HCT116 (cell line): ENCODE results near the gene DDX41. TPM values are rescaled to one million over a fixed set of nuclear protein-coding genes. Genes with fewer than 3 reads are reported as not detected.

Experiments used
- ATAC-seq: fragments of 200-7000 bp; cut with Tn5 transposase; 2 replicates; pipeline ENCODE4 v1.9.1; 2020; ENCODE audit warnings: mild to moderate bottlenecking, moderate library complexity
- BruUV-seq: library from RNA; stranded (reverse); fragments of 400-500 nt; replicated peaks from 2 replicates; lab custom pipeline; 2021; lab: Mats Ljungman, UMichigan
- CTCF ChIA-PET: fragments of 300-600 bp; sonication (Branson Sonifier 250); formaldehyde crosslinking; loops from one replicate; lab custom pipeline; 2021; ENCODE audit warnings: antibody characterized with exemption; lab: Charles Lee
- POLR2A ChIA-PET: fragments of 300-600, 350-600 bp; sonication (Branson Sonifier 250); formaldehyde crosslinking; loops from one replicate; lab custom pipeline; 2021; ENCODE audit warnings: antibody characterized with exemption; lab: Charles Lee
- RAD21 ChIA-PET, 2 experiments: fragments of 300-600 bp; sonication (Branson Sonifier 250); formaldehyde crosslinking; loops; one replicate each; lab custom pipeline; 2023; ENCODE audit warnings: low total read pairs in 2 of 2; ENCODE audit not compliant: uncharacterized antibody in 2 of 2, unreplicated experiment in 2 of 2, low non-redundant PET in 1 of 2; lab: Charles Lee
- DNase-seq: peaks from one replicate; pipeline ENCODE4 v3.0.0-alpha.2; 2010; ENCODE audit warnings: low read depth, low spot score
- H2AFZ ChIP-seq: fragments of 200-600 bp; shearing (Covaris generic), sonication (generic); 2 replicates; pipeline ENCODE4 v1.6.1; 2017; ENCODE audit warnings: low read depth, mixed run types, mixed read lengths, antibody characterized with exemption, low read length; ENCODE audit not compliant: poor library complexity, severe bottlenecking
- H3K27ac ChIP-seq: 2 replicates; pipeline ENCODE4 v1.5.1; 2012; ENCODE audit warnings: low read depth, low read length
- H3K27me3 ChIP-seq: fragments of 200-600 bp; sonication (generic); 2 replicates; pipeline ENCODE4 v1.6.1; 2016; ENCODE audit warnings: mixed run types, low read length, mixed read lengths; ENCODE audit not compliant: insufficient read depth
- H3K36me3 ChIP-seq, 2 experiments: fragments of 200-500 bp in 1 of 2; fragments of 200-600 bp in 1 of 2; sonication (Bioruptor generic) in 1 of 2; sonication (generic) in 1 of 2; 2 replicates each; pipeline versions ENCODE4 v1.5.1 to v1.6.1; 2014 to 2016; ENCODE audit warnings: low read length in 2 of 2, inconsistent platforms in 1 of 2, mixed read lengths in 1 of 2, mixed run types in 1 of 2; ENCODE audit not compliant: insufficient read depth in 2 of 2, control insufficient read depth in 1 of 2
- H3K4me1 ChIP-seq, 2 experiments: fragments of 200-600 bp in 1 of 2; sonication (generic) in 1 of 2; 2 replicates each; pipeline versions ENCODE4 v1.5.1 to v1.6.1; 2012 to 2017; ENCODE audit warnings: low read length in 2 of 2, inconsistent platforms in 1 of 2, mild to moderate bottlenecking in 1 of 2, mixed read lengths in 1 of 2, mixed run types in 1 of 2, moderate library complexity in 1 of 2; ENCODE audit not compliant: insufficient read depth in 2 of 2, control insufficient read depth in 1 of 2
- H3K4me2 ChIP-seq: fragments of 200-600 bp; sonication (generic); 2 replicates; pipeline ENCODE4 v1.6.1; 2017; ENCODE audit warnings: mixed run types, low read length, mixed read lengths
- H3K4me3 ChIP-seq, 2 experiments: fragments of 200-600 bp in 1 of 2; sonication (generic) in 1 of 2; replicated peaks in 1 of 2; 2 replicates each; pipeline ENCODE4 v1.5.1; 2011 to 2016; ENCODE audit warnings: low read length in 2 of 2, control low read depth in 1 of 2, low read depth in 1 of 2, mild to moderate bottlenecking in 1 of 2, mixed read lengths in 1 of 2, mixed run types in 1 of 2
- H3K79me2 ChIP-seq: fragments of 200-600 bp; sonication (generic); 2 replicates; pipeline ENCODE4 v1.6.1; 2017; ENCODE audit warnings: mild to moderate bottlenecking, mixed run types, low read length, moderate library complexity, mixed read lengths; ENCODE audit not compliant: insufficient read depth
- H3K9ac ChIP-seq: fragments of 200-600 bp; sonication (generic); 2 replicates; pipeline ENCODE4 v1.6.1; 2016; ENCODE audit warnings: low read length, mixed read lengths
- H3K9me2 ChIP-seq: fragments of 200-600 bp; sonication (generic), shearing (Covaris generic); 2 replicates; pipeline ENCODE4 v1.6.1; 2017; ENCODE audit warnings: mixed run types, mild to moderate bottlenecking, moderate library complexity; ENCODE audit not compliant: insufficient read depth
- H3K9me3 ChIP-seq, 2 experiments: fragments of 200-500 bp in 1 of 2; fragments of 200-600 bp in 1 of 2; sonication (Bioruptor generic) in 1 of 2; sonication (generic) in 1 of 2; 2 replicates each; pipeline ENCODE4 v1.6.1; 2014 to 2017; ENCODE audit warnings: low read length in 2 of 2, mixed read lengths in 2 of 2, inconsistent platforms in 1 of 2, low read depth in 1 of 2, mild to moderate bottlenecking in 1 of 2, mixed run types in 1 of 2, moderate library complexity in 1 of 2; ENCODE audit not compliant: control insufficient read depth in 1 of 2, insufficient read depth in 1 of 2
- H4K20me1 ChIP-seq: fragments of 200-600 bp; sonication (generic), shearing (Covaris generic); 2 replicates; pipeline ENCODE4 v1.6.1; 2017; ENCODE audit warnings: mixed run types, mild to moderate bottlenecking, moderate library complexity; ENCODE audit not compliant: insufficient read depth
- EGR1 ChIP-seq: IDR thresholded peaks from 2 replicates; pipeline ENCODE4 v1.6.1; 2012; ENCODE audit warnings: low read depth
- ELF1 ChIP-seq: IDR thresholded peaks from 2 replicates; pipeline ENCODE4 v1.6.1; 2012; ENCODE audit warnings: low read depth, borderline replicate concordance
- POLR2AphosphoS5 ChIP-seq: IDR thresholded peaks from 2 replicates; pipeline ENCODE4 v1.6.1; 2011; ENCODE audit warnings: mild to moderate bottlenecking, low read depth, low read length, moderate library complexity
- RAD21 ChIP-seq: IDR thresholded peaks from 2 replicates; pipeline ENCODE4 v1.6.1; 2012; ENCODE audit warnings: low read depth, mild to moderate bottlenecking
- SP1 ChIP-seq: IDR thresholded peaks from 2 replicates; pipeline ENCODE4 v1.6.1; 2012; ENCODE audit warnings: low read depth
- ZBTB33 ChIP-seq: IDR thresholded peaks from 2 replicates; pipeline ENCODE4 v1.6.1; 2011; ENCODE audit warnings: mild to moderate bottlenecking, low read length, moderate library complexity; ENCODE audit not compliant: insufficient replicate concordance; ENCODE audit errors: extremely low read depth
- ZFX ChIP-seq: fragments of 450-650 bp; IDR thresholded peaks from 2 replicates; pipeline ENCODE4 v1.6.1; 2017
- intact Hi-C: fragments of 100-400 bp; cut with micrococcal nuclease; formaldehyde crosslinking; loops from 2 replicates; pipeline ENCODE4 v1.10.0; 2022
- total RNA-seq: library from RNA; stranded (reverse); gene quantifications from one replicate; pipeline ENCODE4 v1.2.1, GENCODE V29; 2021; ENCODE audit not compliant: unreplicated experiment
- TF ChIP-seq, protein P1 (sequence below): IDR thresholded peaks from 2 replicates; pipeline ENCODE4 v1.6.1; 2012; ENCODE audit warnings: low read depth

The DDX41 gene
- total RNA-seq, 1 experiment from 2014 or later = 141 TPM

GRCh38 chr5:177478711-177479646, 37.8 kb downstream of the DDX41 start:
- Histone ChIP-seq H3K4me1 (peaks cover 2 to 21% of the 10 kb centered on the region in 2 experiments; a peak in 2 of 4 replicates), H3K27ac (no peak overlapping the region), H3K9me3 (no peaks in the 10 kb centered on the region), H2AFZ (no peak overlapping the region), H3K4me2 (no peak overlapping the region), H3K36me3 (no peaks in the 10 kb centered on the region), H3K4me3 (no peak overlapping the region), H4K20me1 (no peaks in the 10 kb centered on the region), H3K9me2 (no peaks in the 10 kb centered on the region), H3K79me2 (no peaks in the 10 kb centered on the region), H3K9ac (no peak overlapping the region), H3K27me3 (no peaks in the 10 kb centered on the region)
- BruUV-seq = no TSS peak
- no peak for TF ChIP-seq RAD21
- peak; percentile 39 for TF ChIP-seq POLR2AphosphoS5
- DNase-seq (no peak), ATAC-seq (no peak)
- ChIA-PET CTCF (interaction anchor here (1.0 to 2.9 kb wide), 4 partner anchors 17 to 89 kb away, joined by 3 to 11 read pairs (median 4); no protein-coding TSS in a partner anchor), POLR2A (interaction anchor here (1.9 to 6.3 kb wide), 2 partner anchors 8 to 16 kb away, joined by 5 to 54 read pairs; partner anchors contain the start of gene PDLIM7), RAD21 (no interaction called here)
- intact Hi-C loops = no loop called here

DNA sequence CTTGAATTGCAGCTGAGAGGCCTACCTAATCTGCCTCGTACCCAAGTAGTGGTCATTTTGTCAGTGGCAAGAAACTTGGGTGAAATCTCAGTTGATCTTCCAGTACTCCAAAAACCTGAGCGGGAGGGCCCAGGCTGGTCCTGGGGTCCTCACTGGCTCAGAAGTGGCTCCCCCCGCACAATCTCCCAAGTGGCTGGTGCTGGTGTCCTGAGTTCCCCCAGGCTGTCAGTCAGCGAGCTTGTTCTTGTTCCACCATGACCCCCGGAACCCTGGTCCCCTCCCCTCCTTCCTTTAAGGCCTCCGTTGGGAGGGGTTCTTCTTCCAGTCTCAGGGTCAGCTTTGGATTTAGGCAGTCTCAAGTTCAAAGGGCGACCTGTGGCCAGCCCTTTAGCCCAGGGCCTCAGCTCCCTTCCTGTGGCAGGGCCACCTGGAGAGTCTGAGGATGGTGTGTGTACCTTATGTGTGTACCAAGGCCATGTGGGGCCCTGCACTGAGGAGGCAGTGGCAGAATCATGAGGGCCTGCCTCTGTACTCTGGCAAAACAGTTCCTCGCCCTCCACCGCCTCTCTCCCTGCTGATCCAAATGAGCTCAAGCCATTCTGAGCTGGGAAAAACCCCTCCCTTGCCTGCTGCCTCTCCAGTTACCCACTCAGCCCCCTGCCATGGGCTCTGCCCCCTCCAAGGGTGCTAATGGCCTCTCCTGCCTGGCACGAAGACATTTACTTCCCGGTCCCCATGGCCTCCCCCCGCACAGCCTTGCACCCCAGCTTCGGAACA, 38.9 kb downstream of the DDX41 start:
- H3K79me2 ChIP-seq = no peaks in the 10 kb centered on the region
- no peak overlapping the region for H3K4me2 ChIP-seq
- no peak overlapping the region for H3K27ac ChIP-seq
- H3K9me3 ChIP-seq = no peaks in the 10 kb centered on the region
- no TSS peak for BruUV-seq
- DNase-seq (no peak), ATAC-seq (no peak)
- ChIA-PET CTCF (interaction anchor here (1.1 to 2.9 kb wide), 4 partner anchors 18 to 88 kb away, joined by 3 to 11 read pairs (median 6); partner anchors contain the start of gene PDLIM7), RAD21 (no interaction called here), POLR2A (interaction anchor here (1.9 to 6.3 kb wide), 2 partner anchors 9 to 17 kb away, joined by 5 to 54 read pairs; partner anchors contain the start of gene PDLIM7)
- H3K9me2 ChIP-seq = no peaks in the 10 kb centered on the region
- no peaks in the 10 kb centered on the region for H3K27me3 ChIP-seq
- TF ChIP-seq SP1 (no peak), ZFX (no peak), ELF1 (no peak), ZBTB33 (no peak), EGR1 (no peak)
- TF ChIP-seq, protein P1, sequence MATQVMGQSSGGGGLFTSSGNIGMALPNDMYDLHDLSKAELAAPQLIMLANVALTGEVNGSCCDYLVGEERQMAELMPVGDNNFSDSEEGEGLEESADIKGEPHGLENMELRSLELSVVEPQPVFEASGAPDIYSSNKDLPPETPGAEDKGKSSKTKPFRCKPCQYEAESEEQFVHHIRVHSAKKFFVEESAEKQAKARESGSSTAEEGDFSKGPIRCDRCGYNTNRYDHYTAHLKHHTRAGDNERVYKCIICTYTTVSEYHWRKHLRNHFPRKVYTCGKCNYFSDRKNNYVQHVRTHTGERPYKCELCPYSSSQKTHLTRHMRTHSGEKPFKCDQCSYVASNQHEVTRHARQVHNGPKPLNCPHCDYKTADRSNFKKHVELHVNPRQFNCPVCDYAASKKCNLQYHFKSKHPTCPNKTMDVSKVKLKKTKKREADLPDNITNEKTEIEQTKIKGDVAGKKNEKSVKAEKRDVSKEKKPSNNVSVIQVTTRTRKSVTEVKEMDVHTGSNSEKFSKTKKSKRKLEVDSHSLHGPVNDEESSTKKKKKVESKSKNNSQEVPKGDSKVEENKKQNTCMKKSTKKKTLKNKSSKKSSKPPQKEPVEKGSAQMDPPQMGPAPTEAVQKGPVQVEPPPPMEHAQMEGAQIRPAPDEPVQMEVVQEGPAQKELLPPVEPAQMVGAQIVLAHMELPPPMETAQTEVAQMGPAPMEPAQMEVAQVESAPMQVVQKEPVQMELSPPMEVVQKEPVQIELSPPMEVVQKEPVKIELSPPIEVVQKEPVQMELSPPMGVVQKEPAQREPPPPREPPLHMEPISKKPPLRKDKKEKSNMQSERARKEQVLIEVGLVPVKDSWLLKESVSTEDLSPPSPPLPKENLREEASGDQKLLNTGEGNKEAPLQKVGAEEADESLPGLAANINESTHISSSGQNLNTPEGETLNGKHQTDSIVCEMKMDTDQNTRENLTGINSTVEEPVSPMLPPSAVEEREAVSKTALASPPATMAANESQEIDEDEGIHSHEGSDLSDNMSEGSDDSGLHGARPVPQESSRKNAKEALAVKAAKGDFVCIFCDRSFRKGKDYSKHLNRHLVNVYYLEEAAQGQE = no peak
- H3K9ac ChIP-seq = no peak overlapping the region
- H4K20me1 ChIP-seq = no peaks in the 10 kb centered on the region
- no peaks in the 10 kb centered on the region for H3K36me3 ChIP-seq
- no peak overlapping the region for H2AFZ ChIP-seq
- peaks cover 4 to 23% of the 10 kb centered on the region in 2 experiments; a peak in 2 of 4 replicates for H3K4me1 ChIP-seq
- intact Hi-C loops = no loop called here
- H3K4me3 ChIP-seq = no peak overlapping the region
